GM10847 (cell line): Measurements from ENCODE around the gene MCU.

Experiments used
- POLR2A ChIP-seq: IDR thresholded peaks from 2 replicates; pipeline ENCODE4 v1.6.1; 2011; ENCODE audit not compliant: insufficient read length; ENCODE audit errors: extremely low read depth

The MCU gene

GRCh38 chr10:72802763-72803505, 111.0 kb downstream of the MCU start:
- TF ChIP-seq POLR2A = no peak

- TF ChIP-seq POLR2A = no peak
Observed at GRCh38 chr10:72808001-72808400, 116.1 kb downstream of the MCU start.

GRCh38 chr10:72809006-72809405, 117.1 kb downstream of the MCU start:
- TF ChIP-seq POLR2A = no peak

GRCh38 chr10:72810976-72811375, 119.0 kb downstream of the MCU start:
- TF ChIP-seq POLR2A = no peak

GRCh38 chr10:72812415-72812752, 120.4 kb downstream of the MCU start:
- no peak for TF ChIP-seq POLR2A

GRCh38 chr10:72812753-72813430, 120.9 kb downstream of the MCU start:
- TF ChIP-seq POLR2A = no peak

GRCh38 chr10:72814099-72814790, 122.3 kb downstream of the MCU start:
- no peak for TF ChIP-seq POLR2A

- no peak for TF ChIP-seq POLR2A
Observed at GRCh38 chr10:72816565-72816964, 124.6 kb downstream of the MCU start.

GRCh38 chr10:72818076-72818475, 126.1 kb downstream of the MCU start:
- TF ChIP-seq POLR2A = no peak

GRCh38 chr10:72819053-72819452, 127.1 kb downstream of the MCU start:
- TF ChIP-seq POLR2A = no peak

GRCh38 chr10:72821606-72822005, 129.7 kb downstream of the MCU start:
- TF ChIP-seq POLR2A = no peak

GRCh38 chr10:72822342-72822986, 130.5 kb downstream of the MCU start:
- no peak for TF ChIP-seq POLR2A

- no peak for TF ChIP-seq POLR2A
Observed at GRCh38 chr10:72825163-72825562, 133.2 kb downstream of the MCU start.

- TF ChIP-seq POLR2A = no peak
Observed at GRCh38 chr10:72826346-72826745, 134.4 kb downstream of the MCU start.

GRCh38 chr10:72828294-72828693, 136.4 kb downstream of the MCU start:
- TF ChIP-seq POLR2A = no peak

GRCh38 chr10:72830625-72831024, 138.7 kb downstream of the MCU start:
- no peak for TF ChIP-seq POLR2A
